Upper lobe of right lung (tissue), 1 donor: ENCODE measurements around the gene HIPK2. TPM values are rescaled to one million over a fixed set of nuclear protein-coding genes. Genes with fewer than 3 reads are reported as not detected.
A peak's percentile ranks its signal among the peaks of the same experiment; 100 is the strongest.

Experiments
- ATAC-seq: fragments of 200-7000 bp; cut with Tn5 transposase; one replicate; pipeline ENCODE4 v1.9.1; 2020; ENCODE audit warnings: mild to moderate bottlenecking, moderate library complexity
- DNase-seq: peaks from one replicate; pipeline ENCODE4 v3.0.0-alpha.2; 2020
- H3K27ac ChIP-seq: fragments of 200-600 bp; one replicate; pipeline ENCODE4 v1.8.0; 2022
- H3K27me3 ChIP-seq: fragments of 200-600 bp; one replicate; pipeline ENCODE4 v1.8.0; 2022; ENCODE audit warnings: mild to moderate bottlenecking
- H3K36me3 ChIP-seq: fragments of 200-600 bp; one replicate; pipeline ENCODE4 v1.8.0; 2022
- H3K4me1 ChIP-seq: fragments of 200-600 bp; one replicate; pipeline ENCODE4 v1.8.0; 2022
- H3K4me3 ChIP-seq: fragments of 200-600 bp; one replicate; pipeline ENCODE4 v1.8.0; 2022; ENCODE audit warnings: mild to moderate bottlenecking
- H3K9me3 ChIP-seq: fragments of 200-600 bp; one replicate; pipeline ENCODE4 v1.8.0; 2022
- intact Hi-C: fragments of 100-400 bp; cut with DNase I; formaldehyde crosslinking; loops from one replicate; pipeline ENCODE4 v1.11.0; 2022
- total RNA-seq: library from RNA; stranded (reverse); fragmentation: NEBNext Ultra II Directional; extraction: Animal tissue kit (Norgen Biotek cat#: 25700); gene quantifications from one replicate; pipeline ENCODE4 v1.2.1, GENCODE V29; 2021
- TF ChIP-seq, protein P1 (sequence below): fragments of 200-600 bp; IDR thresholded peaks from one replicate; pipeline ENCODE4 v1.8.0; 2022; ENCODE audit warnings: antibody characterized with exemption
- donor health status: DM: no; HTN: yes; CAD: no; lungs with severe emphysema.

The HIPK2 gene
- total RNA-seq, 1 donor from 2014 or later, result 64.3 TPM

DNA sequence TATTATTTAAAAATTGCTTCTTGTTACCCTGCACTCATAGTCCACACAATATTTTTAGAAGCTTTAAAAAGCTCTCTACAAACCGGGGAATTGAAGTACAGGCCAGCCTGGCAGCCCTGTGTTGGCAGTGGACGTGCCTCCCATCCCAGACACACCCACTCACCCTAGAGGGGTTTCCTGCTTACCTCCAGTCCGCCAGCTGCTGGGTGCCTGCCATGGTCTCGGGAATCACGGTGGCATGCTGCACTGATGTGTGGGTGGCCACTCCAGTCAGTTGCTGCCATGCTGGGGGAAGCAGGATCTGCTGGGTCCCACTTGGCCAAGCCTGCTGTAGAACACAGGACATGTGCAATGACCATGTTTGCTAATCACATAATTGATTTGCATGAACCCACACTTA, 173.9 kb downstream of the HIPK2 start:
- Histone ChIP-seq H3K27ac (no peak overlapping the region), H3K4me1 (no peaks in the 10 kb centered on the region), H3K9me3 (no peaks in the 10 kb centered on the region), H3K27me3 (no peaks in the 10 kb centered on the region), H3K36me3 (peaks cover 76% of the 10 kb centered on the region), H3K4me3 (no peak overlapping the region)
- ATAC-seq (no peak), DNase-seq (no peak)
- intact Hi-C loops, result no loop called here
- TF ChIP-seq, protein P1, sequence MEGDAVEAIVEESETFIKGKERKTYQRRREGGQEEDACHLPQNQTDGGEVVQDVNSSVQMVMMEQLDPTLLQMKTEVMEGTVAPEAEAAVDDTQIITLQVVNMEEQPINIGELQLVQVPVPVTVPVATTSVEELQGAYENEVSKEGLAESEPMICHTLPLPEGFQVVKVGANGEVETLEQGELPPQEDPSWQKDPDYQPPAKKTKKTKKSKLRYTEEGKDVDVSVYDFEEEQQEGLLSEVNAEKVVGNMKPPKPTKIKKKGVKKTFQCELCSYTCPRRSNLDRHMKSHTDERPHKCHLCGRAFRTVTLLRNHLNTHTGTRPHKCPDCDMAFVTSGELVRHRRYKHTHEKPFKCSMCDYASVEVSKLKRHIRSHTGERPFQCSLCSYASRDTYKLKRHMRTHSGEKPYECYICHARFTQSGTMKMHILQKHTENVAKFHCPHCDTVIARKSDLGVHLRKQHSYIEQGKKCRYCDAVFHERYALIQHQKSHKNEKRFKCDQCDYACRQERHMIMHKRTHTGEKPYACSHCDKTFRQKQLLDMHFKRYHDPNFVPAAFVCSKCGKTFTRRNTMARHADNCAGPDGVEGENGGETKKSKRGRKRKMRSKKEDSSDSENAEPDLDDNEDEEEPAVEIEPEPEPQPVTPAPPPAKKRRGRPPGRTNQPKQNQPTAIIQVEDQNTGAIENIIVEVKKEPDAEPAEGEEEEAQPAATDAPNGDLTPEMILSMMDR, result no peak

- Histone ChIP-seq H3K27ac (no peak overlapping the region), H3K27me3 (no peaks in the 10 kb centered on the region), H3K4me3 (no peak overlapping the region), H3K36me3 (peaks cover 76% of the 10 kb centered on the region), H3K9me3 (no peaks in the 10 kb centered on the region), H3K4me1 (no peaks in the 10 kb centered on the region)
- DNase-seq (no peak), ATAC-seq (no peak)
- TF ChIP-seq, protein P1, result no peak
- intact Hi-C loops, result no loop called here
Observed at GRCh38 chr7:139603282-139603681, 174.5 kb downstream of the HIPK2 start.

GRCh38 chr7:139602143-139602722, 175.6 kb downstream of the HIPK2 start:
- intact Hi-C loops, result no loop called here
- TF ChIP-seq, protein P1, result peak; percentile 46
- no peaks in the 10 kb centered on the region for H3K9me3 ChIP-seq
- H3K4me1 ChIP-seq, result no peaks in the 10 kb centered on the region
- DNase-seq (no peak), ATAC-seq (peak; percentile 57)
- no peaks in the 10 kb centered on the region for H3K27me3 ChIP-seq
- peaks cover 85% of the 10 kb centered on the region for H3K36me3 ChIP-seq
- no peak overlapping the region for H3K27ac ChIP-seq
- no peak overlapping the region for H3K4me3 ChIP-seq

GRCh38 chr7:139601176-139601575, 176.6 kb downstream of the HIPK2 start:
- no peak overlapping the region for H3K27ac ChIP-seq
- intact Hi-C loops, result no loop called here
- no peaks in the 10 kb centered on the region for H3K4me1 ChIP-seq
- H3K4me3 ChIP-seq, result no peak overlapping the region
- H3K27me3 ChIP-seq, result no peaks in the 10 kb centered on the region
- DNase-seq (no peak), ATAC-seq (no peak)
- TF ChIP-seq, protein P1, result no peak
- H3K9me3 ChIP-seq, result no peaks in the 10 kb centered on the region
- peaks cover 91% of the 10 kb centered on the region for H3K36me3 ChIP-seq

GRCh38 chr7:139600306-139600705, 177.5 kb downstream of the HIPK2 start:
- no peak overlapping the region for H3K27ac ChIP-seq

More at GRCh38 chr7:139600306-139600705, 177.5 kb downstream of the HIPK2 start:
- Histone ChIP-seq H3K4me3 (no peak overlapping the region), H3K27me3 (no peaks in the 10 kb centered on the region), H3K9me3 (no peaks in the 10 kb centered on the region), H3K4me1 (no peaks in the 10 kb centered on the region), H3K36me3 (peaks cover 93% of the 10 kb centered on the region)
- no peak for ATAC-seq
- no peak for DNase-seq
- intact Hi-C loops, result no loop called here
- TF ChIP-seq, protein P1, result no peak
